Prostate gland (tissue), 2 donors: ENCODE results near the gene ATP9B. TPM values are rescaled to one million over a fixed set of nuclear protein-coding genes. Genes with fewer than 3 reads are reported as not detected.

Experiments used
- DNase-seq: peaks from one replicate; pipeline ENCODE4 v3.0.0-alpha.2; 2019; ENCODE audit warnings: low spot score
- H3K27ac ChIP-seq, 2 donors: fragments of 200-600 bp; sonication (generic); 2 replicates each; pipeline ENCODE4 v1.5.1; 2017 to 2019
- H3K27me3 ChIP-seq: fragments of 200-600 bp; sonication (generic); replicated peaks from 2 replicates; pipeline ENCODE4 v1.5.1; 2019; ENCODE audit not compliant: insufficient read depth
- H3K36me3 ChIP-seq, 2 donors: fragments of 200-600 bp; sonication (generic); 1 replicate in 1 of 2; 2 replicates in 1 of 2; pipeline versions ENCODE4 v1.5.1 to v1.8.1; 2017 to 2019
- H3K4me1 ChIP-seq: fragments of 200-600 bp; sonication (generic); replicated peaks from 2 replicates; pipeline ENCODE4 v1.5.1; 2019
- H3K4me3 ChIP-seq, 2 donors: fragments of 200-600 bp; sonication (generic); 2 replicates each; pipeline ENCODE4 v1.5.1; 2017 to 2019
- H3K9me3 ChIP-seq: fragments of 200-600 bp; sonication (generic); 2 replicates; pipeline ENCODE4 v1.5.1; 2017
- POLR2A ChIP-seq: fragments of 450-650 bp; IDR thresholded peaks from one replicate; pipeline ENCODE4 v1.6.1; 2016; ENCODE audit warnings: antibody characterized with exemption, mild to moderate bottlenecking
- POLR2AphosphoS5 ChIP-seq: sonication (generic); formaldehyde crosslinking; IDR thresholded peaks from one replicate; pipeline ENCODE4 v1.6.1; 2017; ENCODE audit warnings: antibody characterized with exemption
- WGBS: methylation state at CpG from one replicate; pipeline ENCODE4 v1.1.5; 2018; 5-methylcytosine and 5-hydroxymethylcytosine counted together
- intact Hi-C: fragments of 100-400 bp; cut with DNase I; formaldehyde crosslinking; loops from one replicate; pipeline ENCODE4 v1.14.2; 2022
- total RNA-seq, 2 donors: library from RNA; depleted of rRNA; stranded (reverse); fragments of >200 nt; gene quantifications; one replicate each; pipeline ENCODE4 v1.1.0, GENCODE V29; 2016
- TF ChIP-seq, protein P1 (sequence below), 4 experiments: fragments of 200-600 bp in 2 of 4; fragments of 450-650 bp in 2 of 4; sonication (generic) in 2 of 4; IDR thresholded peaks; 1 replicate in 3 of 4; 2 replicates in 1 of 4; pipeline ENCODE4 v1.5.1; 2016 to 2019; ENCODE audit warnings: antibody characterized with exemption in 4 of 4, mild to moderate bottlenecking in 2 of 4, moderate library complexity in 2 of 4

Gene ATP9B
- total RNA-seq, 2 donors from 2014 or later: 33.8 to 55.6 TPM

DNA sequence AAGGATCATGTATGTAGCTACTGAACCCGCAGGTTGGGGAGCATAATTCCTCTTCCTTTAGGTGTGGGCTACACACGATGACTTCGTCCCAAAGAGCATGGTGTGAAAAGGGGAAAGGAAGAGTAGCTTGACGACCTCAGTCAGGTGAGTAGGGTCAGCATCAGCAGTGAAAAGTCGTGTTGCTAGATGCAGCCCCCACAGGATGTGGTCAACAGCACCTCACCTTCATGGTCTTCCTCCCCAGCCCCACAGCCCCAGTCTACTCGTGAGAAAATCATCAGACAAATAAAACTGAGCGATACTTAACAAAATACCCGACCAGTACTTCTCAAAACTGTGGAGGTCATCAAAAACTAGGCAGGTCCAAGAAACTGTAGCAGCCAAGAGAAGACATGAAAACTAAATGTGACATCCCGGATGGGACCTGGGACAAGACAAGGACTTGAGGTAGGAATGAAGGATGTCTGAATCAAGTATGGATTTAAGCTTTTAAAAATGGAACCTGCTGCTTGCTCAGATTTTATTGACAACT lies 249.0 kb downstream of the ATP9B start:
- TF ChIP-seq POLR2A (no peak), POLR2AphosphoS5 (no peak)
- TF ChIP-seq, protein P1, sequence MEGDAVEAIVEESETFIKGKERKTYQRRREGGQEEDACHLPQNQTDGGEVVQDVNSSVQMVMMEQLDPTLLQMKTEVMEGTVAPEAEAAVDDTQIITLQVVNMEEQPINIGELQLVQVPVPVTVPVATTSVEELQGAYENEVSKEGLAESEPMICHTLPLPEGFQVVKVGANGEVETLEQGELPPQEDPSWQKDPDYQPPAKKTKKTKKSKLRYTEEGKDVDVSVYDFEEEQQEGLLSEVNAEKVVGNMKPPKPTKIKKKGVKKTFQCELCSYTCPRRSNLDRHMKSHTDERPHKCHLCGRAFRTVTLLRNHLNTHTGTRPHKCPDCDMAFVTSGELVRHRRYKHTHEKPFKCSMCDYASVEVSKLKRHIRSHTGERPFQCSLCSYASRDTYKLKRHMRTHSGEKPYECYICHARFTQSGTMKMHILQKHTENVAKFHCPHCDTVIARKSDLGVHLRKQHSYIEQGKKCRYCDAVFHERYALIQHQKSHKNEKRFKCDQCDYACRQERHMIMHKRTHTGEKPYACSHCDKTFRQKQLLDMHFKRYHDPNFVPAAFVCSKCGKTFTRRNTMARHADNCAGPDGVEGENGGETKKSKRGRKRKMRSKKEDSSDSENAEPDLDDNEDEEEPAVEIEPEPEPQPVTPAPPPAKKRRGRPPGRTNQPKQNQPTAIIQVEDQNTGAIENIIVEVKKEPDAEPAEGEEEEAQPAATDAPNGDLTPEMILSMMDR (IDR thresholded peaks at IDR 0.05): no peak
- no peaks in the 10 kb centered on the region for H3K4me1 ChIP-seq
- no peaks in the 10 kb centered on the region for H3K27me3 ChIP-seq
- WGBS: 89% methylated on average over 9 of the region's 9 CpGs
- H3K36me3 ChIP-seq: no peaks in the 10 kb centered on the region
- no peaks in the 10 kb centered on the region for H3K9me3 ChIP-seq
- no peak for DNase-seq
- intact Hi-C loops: no loop called here
- H3K4me3 ChIP-seq: no peak overlapping the region
- H3K27ac ChIP-seq: no peak overlapping the region

DNA sequence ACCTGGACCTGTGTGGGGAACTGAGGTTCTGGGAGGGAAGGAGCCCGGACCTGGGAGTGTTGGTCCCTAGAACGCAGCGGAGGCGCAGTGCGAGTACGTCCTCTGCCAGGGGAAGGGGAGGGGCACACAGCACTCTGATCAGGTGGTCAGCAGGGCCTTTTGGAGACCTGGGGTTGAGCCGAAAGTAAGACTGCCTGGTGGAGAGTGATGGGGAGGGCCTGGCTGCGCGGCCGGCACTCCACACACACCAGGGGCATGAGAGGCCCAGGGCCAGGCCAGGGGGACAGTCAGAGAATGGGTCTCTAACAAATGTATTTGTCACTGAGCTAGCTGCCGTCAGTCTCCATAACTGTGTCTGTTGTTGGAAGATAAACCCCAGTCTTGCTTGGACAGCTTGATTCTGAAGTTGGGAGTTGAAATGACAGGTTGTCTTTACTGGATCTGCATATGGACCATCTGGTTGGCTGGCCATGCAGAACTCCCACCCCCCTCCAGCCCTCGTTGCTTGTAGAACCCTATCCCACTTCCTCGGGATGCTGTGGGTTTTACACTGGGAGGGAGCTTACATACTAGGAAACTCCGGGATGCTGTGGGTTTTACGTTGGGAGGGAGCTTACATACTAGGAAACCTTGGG lies 251.1 kb downstream of the ATP9B start:
- Histone ChIP-seq H3K27me3 (no peaks in the 10 kb centered on the region), H3K36me3 (no peaks in the 10 kb centered on the region), H3K4me3 (no peak overlapping the region), H3K27ac (no peak overlapping the region), H3K9me3 (no peaks in the 10 kb centered on the region), H3K4me1 (no peaks in the 10 kb centered on the region)
- TF ChIP-seq, protein P1 (IDR thresholded peaks at IDR 0.05): no peak
- TF ChIP-seq POLR2A: no peak
- no peak for TF ChIP-seq POLR2AphosphoS5
- 82% methylated on average over 15 of the region's 15 CpGs for WGBS
- intact Hi-C loops: no loop called here
- DNase-seq: no peak

DNA sequence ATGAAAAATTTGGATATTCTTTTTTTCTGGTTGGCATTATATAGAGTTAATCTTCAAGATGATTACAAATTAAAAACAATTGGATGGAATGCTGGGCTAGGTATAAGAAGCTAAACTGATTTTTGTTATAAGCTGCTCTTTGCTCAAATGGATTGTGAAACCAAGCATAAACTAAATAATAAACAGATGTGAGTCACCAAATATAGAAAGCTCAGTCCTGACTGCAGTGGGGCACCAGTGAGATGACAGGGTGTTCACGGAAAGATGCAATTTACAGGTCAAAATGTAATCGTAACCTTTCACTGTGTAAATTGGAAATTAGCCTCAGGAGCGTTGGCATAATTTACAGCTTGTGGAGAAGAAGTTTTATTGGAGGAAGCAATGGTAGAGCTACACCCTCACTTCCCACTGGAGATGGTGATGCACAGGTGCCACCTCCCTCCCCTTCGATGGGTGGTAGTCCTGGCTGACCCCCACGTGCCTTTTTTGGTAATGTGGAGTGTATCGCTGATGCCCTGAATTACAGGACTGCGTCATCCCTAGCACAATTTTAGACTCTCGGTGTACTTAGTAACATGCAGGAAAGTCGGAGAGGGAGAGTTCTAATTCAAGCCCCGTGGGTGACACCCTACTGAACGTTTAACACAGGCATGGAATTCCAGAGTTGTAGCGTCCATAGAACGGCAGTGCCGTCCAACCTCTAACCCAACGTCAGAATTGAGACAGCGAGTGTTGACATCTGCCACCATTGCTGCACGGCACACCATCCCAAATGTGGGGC lies 252.6 kb downstream of the ATP9B start:
- no peak for TF ChIP-seq POLR2AphosphoS5
- TF ChIP-seq POLR2A: no peak
- TF ChIP-seq, protein P1 (IDR thresholded peaks at IDR 0.05): no peak
- Histone ChIP-seq H3K27ac (no peak overlapping the region), H3K36me3 (no peaks in the 10 kb centered on the region), H3K27me3 (no peaks in the 10 kb centered on the region), H3K4me1 (no peaks in the 10 kb centered on the region), H3K4me3 (no peak overlapping the region), H3K9me3 (no peaks in the 10 kb centered on the region)
- intact Hi-C loops: no loop called here
- WGBS: 92% methylated on average over 17 of the region's 17 CpGs
- no peak for DNase-seq

DNA sequence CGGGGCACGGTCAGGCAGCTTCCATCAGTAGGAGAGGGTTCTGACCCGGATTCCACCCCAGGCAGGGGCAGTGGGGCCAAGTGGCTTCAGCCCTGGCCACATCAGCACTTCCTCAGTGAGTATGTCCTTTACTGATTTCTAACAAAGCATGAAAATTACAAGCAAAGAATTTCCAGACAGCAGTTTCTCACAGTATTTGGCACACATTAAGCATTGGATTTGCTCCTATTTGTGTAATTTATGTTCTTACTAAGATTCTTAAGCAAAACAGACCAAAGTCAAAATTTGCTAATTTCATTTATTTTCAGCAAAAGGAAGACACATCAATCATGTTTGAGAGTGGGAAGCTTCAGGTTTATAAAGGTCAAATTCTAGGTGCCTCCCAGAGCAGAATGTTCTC lies 253.2 kb downstream of the ATP9B start:
- WGBS: 100% methylated on average over 3 of the region's 3 CpGs
- intact Hi-C loops: no loop called here
- no peak for DNase-seq

More for the DNA sequence above, 253.2 kb downstream of the ATP9B start:
- no peaks in the 10 kb centered on the region for H3K9me3 ChIP-seq
- no peak overlapping the region for H3K27ac ChIP-seq
- TF ChIP-seq POLR2AphosphoS5 (no peak), POLR2A (no peak)
- TF ChIP-seq, protein P1 (IDR thresholded peaks at IDR 0.05): no peak
- no peaks in the 10 kb centered on the region for H3K27me3 ChIP-seq
- H3K4me1 ChIP-seq: no peaks in the 10 kb centered on the region
- no peak overlapping the region for H3K4me3 ChIP-seq
- H3K36me3 ChIP-seq: no peaks in the 10 kb centered on the region
